Stimulated activated CD4-positive, alpha-beta T cell treated with anti-CD3 and anti-CD28 coated beads, Interleukin-15, amount 100 ng/mL, for 24 hours (primary cell): ENCODE results near the gene KCNG3.

Experiments used
- DNase-seq: peaks from one replicate; pipeline ENCODE4 v3.0.0-alpha.2; 2020

Gene KCNG3, protein sequence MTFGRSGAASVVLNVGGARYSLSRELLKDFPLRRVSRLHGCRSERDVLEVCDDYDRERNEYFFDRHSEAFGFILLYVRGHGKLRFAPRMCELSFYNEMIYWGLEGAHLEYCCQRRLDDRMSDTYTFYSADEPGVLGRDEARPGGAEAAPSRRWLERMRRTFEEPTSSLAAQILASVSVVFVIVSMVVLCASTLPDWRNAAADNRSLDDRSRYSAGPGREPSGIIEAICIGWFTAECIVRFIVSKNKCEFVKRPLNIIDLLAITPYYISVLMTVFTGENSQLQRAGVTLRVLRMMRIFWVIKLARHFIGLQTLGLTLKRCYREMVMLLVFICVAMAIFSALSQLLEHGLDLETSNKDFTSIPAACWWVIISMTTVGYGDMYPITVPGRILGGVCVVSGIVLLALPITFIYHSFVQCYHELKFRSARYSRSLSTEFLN

DNA sequence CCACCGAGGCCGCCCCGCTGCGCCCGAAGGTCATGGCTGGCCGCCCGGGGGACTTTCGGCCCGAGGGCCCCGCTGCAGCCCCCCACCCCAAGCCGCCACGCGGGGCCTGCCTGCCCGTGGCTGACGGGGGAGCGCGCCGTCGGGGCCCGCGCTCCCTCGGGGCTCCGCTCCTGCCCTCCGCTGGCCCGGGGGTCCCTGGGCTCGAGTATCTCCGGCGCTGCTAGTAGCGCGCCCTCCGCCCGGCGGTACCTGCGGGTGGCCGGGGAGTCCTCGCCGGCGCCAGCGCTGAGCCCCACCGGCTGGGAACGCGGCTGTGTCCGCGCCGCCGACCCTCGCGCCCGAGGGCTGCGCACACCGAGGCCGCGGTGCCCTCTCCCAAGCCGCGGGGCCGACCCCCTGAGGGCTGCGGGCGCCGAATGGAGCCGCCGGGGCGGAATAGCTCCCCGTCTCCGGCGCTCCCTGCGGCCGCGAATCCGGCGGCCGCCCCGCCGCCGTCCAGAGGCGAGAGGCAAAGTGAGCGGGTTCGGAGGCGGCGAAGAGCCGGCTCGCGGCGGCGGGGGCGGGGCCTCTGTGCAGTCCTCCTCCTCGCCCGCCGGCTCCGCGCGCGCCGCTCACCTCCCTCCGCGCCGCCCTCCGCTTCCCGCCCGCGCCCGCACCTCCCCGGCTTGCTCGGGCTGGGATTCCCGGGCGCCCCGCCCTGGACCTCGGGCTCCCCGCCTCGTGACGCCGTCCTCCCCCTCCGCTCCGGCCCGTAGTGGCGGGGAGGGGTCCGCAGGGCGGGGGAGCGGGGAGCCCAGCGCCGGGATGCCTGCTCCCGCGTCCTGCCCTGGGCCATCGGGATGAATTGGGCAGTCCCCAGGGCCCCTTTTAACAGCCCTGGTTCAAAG, at the start of gene KCNG3:
Gene KCNG3 (minus strand): TSS at position 515 of the 887 bp plus-strand sequence. CDS start 481 bp downstream, at position 34.
- peak; percentile 84 for DNase-seq

DNA sequence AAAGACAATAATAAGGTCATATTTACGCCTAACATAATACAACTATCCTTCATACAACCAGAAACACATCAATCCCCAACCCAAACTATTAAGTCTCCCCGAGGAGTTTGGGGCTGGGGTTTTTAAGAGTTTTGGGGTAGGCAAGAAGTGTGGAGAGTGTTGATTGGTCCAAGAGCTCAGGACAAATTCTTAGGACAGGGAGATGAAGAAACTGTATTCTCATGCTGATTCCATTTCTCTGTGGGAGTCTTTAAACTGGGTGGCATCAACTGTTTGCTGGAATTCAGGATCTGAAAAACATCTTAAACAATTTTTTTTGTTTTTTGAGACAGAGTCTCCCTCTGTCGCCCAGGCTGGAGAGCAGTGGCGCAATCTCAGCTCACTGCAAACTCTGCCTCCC, 49.1 kb upstream of the KCNG3 start:
- no peak for DNase-seq

DNA sequence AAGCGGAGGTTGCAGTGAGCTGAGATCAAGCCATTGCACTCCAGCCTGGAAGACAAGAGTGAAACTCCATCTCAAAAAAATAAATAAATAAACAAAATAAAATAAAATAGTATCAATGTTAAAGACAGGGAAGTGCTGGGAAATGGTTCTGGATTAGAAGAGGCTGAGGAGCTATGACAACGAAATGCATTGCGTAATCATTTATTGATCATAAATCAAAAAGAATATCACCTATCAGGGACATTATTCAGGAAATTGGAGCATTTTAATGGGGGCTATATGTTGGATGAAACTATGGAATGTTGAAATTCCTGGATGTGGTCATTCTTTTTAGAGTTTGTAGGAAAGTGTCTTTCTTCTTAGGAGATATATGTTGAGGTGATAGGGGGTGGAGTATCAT, 43.7 kb upstream of the KCNG3 start:
- DNase-seq: no peak

DNA sequence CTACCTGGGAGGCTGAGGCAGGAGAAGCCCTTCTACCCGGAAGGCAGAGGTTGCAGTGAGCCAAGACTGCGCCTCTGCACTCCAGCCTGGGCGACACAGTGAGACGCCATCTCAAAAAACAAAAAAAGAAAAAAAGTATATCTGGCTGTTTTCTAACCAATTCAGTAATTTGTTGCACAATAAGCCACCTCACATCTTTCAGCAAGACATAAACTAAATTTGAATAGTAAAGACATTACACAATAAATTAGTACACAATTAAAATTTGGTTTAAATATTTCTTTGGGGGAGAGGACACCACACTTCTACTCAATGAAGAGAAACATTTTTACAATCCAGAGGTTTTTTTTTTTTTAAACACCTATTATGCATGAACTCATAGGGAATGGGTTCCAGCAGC, 38.6 kb upstream of the KCNG3 start:
- no peak for DNase-seq

DNA sequence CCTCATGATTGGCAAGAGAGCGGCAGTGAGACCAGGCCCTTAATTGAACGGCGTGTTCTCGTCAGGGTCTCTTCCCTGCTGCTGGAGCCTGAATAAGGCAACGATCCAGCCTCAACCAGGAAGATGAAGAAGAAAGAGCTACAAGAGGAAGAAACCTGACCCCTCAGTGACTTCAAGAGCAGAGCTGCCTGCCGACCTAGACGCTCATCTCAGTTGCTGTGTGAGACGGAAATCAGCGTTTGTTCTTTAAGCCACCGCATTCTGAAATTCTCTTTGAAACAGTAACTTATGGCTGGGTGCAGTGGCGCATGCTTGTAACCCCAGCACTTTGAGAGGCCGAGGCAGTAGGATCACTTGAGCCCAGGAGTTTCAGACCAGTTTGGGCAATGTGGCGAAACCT, 29.6 kb upstream of the KCNG3 start:
- no peak for DNase-seq

DNA sequence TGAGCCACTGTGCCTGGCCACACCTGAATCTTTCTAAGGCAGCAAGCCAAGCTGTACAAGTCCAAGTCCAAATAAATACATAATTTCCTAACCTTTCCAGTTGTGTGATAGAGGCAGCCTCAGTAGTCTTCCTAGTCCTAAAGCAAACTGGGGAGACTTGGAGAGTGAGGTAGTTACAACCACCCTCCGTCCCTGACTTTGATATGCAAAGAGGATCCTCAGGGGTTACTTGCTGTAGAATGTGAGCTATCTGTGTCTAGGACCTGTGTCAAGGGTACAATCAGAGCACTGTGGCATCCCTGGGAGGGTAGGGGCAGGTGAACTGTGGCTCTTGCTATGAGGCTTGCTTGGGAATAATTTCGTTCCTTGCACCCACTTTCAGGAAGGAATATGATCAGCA, 28.3 kb upstream of the KCNG3 start:
- no peak for DNase-seq

DNA sequence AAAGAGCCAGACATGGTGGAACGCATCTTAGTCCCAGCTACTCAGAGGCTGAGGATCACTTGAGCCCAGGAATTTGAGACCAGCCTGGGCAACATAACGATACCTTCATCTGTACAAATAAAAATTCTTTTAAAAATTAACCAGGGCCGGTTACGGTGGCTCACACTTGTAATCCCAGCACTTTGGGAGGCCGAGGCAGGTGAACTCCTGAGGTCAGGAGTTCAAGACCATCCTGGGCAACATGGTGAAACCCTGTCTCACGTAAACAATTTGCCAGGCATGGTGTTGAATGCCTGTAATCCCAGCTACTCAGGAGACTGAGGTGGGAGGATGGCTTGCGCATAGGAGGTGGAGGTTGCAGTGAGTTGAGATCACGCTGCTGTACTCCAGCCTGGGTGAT, 25.8 kb upstream of the KCNG3 start:
- DNase-seq: no peak

DNA sequence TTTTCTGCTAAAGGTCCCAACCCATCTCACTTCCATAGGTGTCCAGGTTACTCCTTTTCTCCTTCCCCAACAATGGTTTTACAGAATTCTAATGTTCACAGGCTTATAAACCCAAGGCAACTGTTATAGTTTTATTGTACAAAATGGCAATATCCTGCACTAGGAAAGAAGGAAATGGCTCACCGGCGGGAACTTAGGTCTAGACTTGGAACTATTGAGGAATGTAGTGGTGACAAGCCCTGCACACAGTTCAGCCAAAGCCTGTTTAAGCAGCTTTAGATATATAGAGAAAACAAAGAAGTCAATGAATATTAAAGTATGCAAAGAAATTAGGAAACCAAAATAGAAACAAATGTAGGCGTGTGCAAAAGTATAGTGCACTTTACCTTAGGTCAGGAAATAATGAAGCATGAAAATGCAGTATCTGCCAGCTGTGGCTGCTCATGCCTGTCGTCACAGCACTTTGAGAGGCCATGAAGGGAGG, 22.7 kb upstream of the KCNG3 start:
- no peak for DNase-seq

DNA sequence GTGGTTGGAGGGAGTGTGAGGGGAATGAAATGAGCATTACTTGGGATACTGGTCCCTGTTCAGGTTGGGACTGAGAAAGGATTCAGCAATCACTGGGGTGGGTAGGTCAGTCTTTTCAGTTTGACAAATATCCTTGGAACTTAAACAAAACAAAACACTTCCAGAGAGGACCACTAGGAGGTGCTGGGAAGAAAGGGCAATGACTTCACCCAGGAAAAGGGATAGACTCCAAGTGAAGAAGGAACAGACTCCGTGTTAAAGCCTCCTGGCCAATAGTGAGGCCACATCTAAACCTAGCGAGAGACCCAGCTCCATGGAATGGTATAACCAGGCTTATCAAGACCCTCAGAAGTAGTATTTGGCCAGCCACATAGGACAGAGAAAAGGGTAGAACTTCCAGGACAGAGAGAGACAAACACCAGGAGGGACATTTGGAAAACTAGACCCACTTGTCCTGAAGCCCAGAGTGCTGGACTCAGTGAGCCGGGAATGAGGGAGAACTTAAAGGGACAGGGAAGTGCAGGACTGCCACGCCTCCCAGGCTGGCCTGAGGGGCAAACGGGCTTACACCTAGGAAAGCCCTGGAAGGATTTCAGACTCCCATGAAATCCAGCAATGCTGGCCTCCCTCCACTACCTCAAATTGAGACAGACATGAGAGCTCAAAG, 19.6 kb upstream of the KCNG3 start:
- peak; percentile 13 for DNase-seq

DNA sequence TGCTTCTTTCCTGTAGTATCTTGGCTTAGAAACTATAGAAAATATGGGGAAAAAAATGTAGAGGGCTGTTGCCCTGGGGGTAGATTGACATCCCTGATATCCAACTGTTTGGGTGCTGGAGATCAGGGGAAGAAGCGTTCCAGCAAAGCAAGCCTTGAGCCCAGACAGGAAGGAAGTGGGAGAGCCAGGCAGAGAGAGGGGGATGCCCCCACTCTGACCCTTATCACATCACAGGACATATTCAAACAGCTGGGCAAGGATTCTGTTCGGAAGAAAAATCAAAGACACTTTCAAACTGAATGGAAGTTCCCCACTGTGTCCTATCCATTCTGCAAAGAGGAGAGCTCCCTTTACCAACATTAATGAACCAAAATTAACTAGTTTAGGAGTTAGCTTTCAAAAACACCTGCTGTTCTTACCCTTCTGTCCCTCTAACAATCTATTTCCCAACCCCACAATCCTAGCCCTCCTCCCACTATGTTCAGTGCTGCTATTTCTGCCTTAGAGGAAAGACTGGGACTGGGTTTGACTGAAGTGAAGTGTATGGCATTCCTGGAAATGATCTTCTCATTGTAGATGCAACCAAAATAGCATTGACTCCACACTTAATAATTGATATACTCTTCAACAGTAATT, 16.9 kb upstream of the KCNG3 start:
- DNase-seq: no peak

DNA sequence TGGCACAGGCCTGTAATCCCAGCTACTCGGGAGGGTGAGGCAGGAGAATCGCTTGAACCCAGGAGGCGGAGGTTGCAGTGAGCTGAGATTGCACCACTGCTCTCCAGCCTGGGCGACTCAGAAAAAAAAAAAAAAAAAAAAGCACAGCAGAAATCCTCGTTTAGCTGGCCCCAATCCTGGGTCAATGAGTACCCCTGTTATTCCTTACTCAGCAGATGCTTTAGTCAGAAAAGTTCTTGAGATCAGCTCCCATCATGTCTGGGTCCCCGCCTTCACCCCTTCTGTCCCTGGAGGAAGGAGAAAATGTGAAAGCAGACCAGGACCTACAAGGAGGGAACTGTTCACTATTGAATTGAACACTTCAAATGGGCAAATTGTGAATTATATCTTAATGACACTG, 16.4 kb upstream of the KCNG3 start:
- DNase-seq: no peak

DNA sequence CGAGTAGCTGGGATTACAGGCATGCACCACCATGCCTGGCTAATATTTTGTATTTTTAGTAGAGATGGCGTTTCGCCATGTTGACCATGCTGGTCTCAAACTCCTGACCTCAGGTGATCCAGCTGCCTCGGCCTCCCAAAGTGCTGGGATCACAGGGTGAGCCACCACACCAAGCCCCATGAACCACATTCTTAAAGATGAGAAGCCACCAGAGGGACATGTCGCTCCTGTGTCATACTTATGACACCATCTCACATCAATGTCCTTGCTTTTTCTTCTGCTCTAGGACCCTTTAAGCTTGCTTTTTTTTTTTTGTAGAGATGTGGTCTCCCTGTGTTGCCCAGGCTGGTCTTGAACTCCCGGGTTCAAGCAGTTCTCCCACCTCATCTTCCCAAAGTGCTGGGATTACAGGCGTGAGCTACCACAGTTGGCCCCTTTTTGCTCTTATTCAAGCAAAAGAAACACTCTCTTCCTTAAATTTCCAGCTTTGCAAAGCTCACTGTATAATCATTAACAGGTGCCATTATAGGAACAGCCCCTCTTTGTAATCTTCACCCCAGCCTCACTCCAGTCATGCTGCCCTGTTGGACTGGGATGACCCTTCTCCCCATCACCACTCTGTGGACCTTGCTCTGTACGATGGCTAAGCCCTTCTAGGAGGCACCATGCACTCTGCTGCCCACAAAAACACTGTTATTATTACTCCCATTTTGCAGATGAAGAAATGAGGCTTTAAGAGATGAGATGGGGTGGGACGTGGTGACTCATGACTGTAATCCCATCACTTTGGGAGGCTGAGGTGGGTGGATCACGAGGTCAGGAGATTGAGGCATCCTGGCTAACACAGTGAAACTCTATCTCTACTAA, 10.8 kb upstream of the KCNG3 start:
- DNase-seq: no peak

DNA sequence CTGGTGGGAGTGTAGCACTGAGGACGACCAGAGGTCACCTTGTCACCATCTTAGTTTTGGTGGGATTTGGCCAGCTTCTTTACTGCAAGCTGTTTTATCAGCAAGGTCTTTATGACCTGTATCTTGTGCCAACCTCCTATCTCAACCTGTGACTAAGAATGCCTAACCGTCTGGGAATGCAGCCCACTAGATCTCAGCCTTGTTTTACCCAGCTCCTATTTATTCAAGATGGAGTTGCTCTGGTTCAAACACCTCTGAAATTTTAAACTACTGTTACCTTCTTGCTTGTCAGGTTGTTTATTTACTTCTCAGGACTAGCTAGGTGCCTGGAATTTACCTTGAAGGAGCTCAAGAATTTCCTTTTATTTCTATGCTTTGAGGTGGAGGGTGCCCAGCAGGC, 9.5 kb upstream of the KCNG3 start:
- no peak for DNase-seq

DNA sequence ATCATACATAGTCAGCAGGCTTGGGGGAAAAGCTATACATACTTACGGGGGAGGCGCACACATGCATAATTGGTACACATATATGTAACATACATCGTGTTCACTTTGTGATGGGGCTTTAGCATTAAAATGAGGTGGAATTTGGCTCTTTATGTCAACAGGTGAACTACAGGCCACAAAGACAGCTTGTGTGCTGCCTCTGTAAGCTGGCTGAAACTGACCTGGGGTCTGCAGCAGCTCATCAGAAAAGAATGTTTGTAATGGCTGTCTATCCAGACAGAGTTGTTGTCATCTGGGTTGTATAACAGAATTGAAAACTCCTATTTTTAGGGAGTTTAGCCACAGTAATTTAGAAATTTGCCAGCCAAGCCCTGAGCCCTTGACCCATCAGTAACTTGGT, 4.7 kb upstream of the KCNG3 start:
- DNase-seq: no peak

DNA sequence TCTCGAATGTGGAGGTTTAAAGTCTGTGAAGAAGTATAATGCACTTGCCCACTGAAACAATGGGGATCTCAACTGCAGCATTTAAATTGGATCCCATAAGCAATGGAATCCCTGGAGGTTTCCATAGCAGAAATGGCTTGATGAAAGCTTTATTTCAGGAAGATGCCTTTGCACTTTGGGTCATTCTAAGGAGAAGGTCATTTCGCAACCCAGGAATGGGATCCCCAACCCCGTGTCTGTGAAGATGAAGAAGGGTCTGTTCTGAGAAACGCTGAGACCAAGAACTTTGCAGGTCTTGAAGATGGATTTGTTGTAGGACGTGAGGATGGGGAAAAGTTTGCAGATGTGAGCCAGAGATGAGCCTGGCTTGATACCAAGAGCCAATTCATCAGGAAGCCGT, 1.8 kb upstream of the KCNG3 start:
- no peak for DNase-seq

DNA sequence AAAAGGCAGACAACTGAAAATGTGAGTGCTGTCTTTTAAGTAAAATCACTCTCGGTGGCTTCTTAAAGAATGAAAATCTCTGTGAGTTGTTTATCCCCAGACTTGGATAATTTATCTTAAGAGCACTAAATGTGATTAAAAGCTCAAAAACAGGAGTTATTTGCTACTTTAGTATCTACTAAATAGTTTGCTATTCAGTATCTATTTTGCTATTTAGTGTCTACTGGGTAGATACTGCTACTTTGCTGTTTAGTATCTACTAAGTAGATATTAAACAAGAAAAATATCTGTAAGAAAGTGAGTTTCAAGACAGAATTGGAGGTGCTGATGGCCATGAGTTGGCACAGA, 1.4 kb upstream of the KCNG3 start:
- DNase-seq: no peak

DNA sequence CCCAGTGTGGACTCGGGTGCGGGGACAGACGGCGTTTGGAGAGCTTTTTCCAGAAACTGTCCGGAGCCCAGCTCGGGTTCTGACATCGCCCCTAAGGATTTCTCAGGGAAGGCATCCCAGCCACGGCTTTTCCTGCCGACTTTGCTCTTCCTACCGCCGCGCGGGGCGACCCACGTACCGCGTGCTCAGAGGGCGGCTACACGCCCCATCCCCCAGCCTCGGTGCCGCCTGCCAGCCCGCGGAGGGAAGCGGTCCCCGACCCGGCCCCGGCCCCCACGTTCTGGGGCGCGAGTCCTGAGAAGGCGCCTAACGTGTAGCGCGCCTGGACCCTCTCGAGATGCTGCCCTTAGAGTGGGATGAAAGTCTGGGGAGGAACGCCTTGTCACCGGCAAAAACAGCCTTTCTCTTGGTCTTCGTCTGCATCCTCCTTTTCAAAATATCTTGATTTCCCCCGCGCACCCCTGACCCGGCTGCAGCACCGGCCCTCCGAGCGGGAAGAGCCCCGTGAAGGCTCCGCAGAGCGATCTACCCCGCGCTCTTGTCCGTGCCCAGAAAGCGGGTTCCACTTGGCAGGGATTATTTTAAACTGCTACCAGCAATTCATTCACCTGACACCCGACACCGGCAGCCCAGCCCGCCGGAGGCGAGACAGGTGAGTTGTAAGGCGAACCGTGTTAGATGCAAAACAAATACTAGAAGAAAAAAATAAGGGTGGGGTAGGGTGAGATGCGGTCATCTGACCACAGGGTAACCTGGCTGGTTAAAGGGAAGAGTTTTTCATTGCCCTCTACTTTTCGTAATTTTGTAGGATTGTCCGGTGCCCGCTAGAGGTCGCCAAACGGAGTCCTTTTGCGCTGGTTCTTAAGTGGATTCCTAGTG, 812 bp upstream of the KCNG3 start:
- DNase-seq: peak; percentile 82

DNA sequence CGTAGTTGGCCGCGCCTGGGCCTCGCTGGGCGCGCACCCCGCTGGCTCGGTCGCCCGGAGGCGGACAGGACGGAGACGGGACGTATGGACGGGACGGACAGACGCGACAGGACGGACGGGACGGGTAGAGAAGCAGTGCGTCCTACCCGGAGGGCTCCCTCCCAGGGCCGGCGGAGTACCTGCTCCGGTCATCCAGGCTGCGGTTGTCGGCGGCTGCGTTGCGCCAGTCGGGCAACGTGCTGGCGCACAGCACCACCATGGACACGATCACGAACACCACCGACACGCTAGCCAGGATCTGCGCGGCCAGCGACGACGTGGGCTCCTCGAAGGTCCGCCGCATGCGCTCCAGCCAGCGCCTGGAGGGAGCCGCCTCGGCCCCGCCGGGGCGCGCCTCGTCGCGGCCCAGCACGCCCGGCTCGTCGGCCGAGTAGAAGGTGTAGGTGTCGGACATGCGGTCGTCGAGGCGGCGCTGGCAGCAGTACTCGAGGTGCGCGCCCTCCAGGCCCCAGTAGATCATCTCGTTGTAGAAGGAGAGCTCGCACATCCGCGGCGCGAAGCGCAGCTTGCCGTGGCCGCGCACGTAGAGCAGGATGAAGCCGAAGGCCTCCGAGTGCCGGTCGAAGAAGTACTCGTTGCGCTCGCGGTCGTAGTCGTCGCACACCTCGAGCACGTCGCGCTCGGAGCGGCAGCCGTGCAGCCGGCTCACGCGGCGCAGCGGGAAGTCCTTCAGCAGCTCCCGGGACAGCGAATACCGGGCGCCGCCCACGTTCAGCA, 903 bp downstream of the KCNG3 start:
- DNase-seq: peak; percentile 59

DNA sequence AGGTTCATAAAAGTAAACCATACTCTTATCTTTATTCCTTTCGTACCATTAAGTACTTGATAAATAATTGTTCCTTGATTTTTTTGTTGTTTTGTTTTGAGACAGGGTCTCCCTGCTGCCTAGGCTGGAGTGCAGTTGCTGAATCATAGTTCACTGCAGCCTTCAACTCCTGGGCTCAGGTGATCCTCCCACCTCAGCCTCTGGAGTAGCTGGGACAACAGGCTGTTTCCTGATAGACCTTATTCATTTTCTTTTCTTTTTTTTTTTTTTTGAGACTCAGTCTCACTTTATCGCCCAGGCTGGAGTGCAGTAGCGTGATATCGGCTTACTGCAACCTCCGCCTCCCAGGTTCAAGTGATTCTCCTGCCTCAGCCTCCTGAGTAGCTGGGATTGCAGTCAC, 5.5 kb downstream of the KCNG3 start:
- DNase-seq: no peak
